Measurements from ENCODE around the gene KRTAP4-5.
"Not testable (repeated sequence)": the region's sequence is repeated elsewhere in the genome, so short reads cannot be mapped to it uniquely, and the experiment has no call there.

DNA sequence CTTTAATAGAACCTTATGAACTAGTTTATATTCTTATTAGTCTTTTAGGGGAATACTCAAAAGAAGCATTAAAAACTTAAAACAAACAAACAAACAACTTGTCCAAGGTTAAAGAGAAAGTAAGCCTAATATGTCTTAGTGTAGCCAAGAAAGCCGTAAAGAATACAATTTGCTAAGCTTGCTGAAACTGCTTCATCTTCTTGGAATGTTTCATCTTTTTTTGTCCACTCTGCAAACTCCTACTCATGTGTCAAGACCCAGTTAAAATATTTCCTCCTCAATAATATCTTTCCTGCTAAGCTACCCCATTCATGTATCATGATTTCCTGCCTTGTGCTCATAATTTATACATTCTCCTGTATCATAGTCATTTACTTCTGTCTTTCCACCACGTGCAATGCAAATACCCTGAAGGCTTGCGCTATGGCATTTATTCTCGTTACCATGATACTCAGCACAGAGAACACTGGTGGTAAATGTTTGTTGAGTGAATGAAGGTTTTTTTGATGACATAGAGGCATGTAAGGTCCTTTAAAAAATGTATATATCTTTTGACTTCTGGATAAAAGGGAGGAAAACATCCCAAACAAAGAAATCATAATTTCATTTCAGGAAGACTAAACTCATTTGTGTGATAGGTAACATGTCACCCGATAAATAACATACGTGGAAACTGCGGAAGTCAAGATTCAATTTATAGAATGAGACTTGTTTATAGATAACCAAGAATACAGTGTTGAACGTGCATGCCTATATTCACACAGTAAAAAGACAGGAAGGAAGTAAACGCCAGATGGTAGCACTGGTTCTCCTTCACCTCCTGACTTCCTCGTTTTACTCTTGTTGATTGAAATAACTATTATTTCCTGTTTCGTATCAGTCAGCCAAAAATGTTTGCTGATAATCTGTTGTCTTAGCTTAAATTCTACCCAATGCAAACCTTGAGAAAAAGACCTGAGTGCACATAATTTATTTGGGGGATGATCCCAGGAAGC is 29.6 kb downstream of the KRTAP4-5 start:
- not testable (repeated sequence) for TF ChIP-seq POLR2A, POLR2AphosphoS5 (IDR thresholded peaks at IDR 0.05)
- TF ChIP-seq, protein P1, sequence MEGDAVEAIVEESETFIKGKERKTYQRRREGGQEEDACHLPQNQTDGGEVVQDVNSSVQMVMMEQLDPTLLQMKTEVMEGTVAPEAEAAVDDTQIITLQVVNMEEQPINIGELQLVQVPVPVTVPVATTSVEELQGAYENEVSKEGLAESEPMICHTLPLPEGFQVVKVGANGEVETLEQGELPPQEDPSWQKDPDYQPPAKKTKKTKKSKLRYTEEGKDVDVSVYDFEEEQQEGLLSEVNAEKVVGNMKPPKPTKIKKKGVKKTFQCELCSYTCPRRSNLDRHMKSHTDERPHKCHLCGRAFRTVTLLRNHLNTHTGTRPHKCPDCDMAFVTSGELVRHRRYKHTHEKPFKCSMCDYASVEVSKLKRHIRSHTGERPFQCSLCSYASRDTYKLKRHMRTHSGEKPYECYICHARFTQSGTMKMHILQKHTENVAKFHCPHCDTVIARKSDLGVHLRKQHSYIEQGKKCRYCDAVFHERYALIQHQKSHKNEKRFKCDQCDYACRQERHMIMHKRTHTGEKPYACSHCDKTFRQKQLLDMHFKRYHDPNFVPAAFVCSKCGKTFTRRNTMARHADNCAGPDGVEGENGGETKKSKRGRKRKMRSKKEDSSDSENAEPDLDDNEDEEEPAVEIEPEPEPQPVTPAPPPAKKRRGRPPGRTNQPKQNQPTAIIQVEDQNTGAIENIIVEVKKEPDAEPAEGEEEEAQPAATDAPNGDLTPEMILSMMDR (IDR thresholded peaks at IDR 0.05) = not testable (repeated sequence)
